HEK293T (cell line): ENCODE measurements around the gene TADA2B.

Experiments
- ARNT ChIP-seq: fragments of 450-650 bp; IDR thresholded peaks from 2 replicates; pipeline ENCODE4 v1.6.1; 2017; ENCODE audit warnings: mild to moderate bottlenecking
- BHLHE40 ChIP-seq: fragments of 450-650 bp; IDR thresholded peaks from 2 replicates; pipeline ENCODE4 v1.6.1; 2016; ENCODE audit warnings: mild to moderate bottlenecking, moderate library complexity, borderline replicate concordance
- ELF4 ChIP-seq: fragments of 450-650 bp; IDR thresholded peaks from 2 replicates; pipeline ENCODE4 v1.6.1; 2017; ENCODE audit warnings: antibody characterized with exemption
- FOXA1 ChIP-seq: fragments of 450-650 bp; IDR thresholded peaks from 2 replicates; pipeline ENCODE4 v1.6.1; 2016; ENCODE audit warnings: mild to moderate bottlenecking
- FOXK2 ChIP-seq: fragments of 450-650 bp; IDR thresholded peaks from 2 replicates; pipeline ENCODE4 v1.6.1; 2016; ENCODE audit warnings: mild to moderate bottlenecking
- FOXM1 ChIP-seq: fragments of 450-650 bp; IDR thresholded peaks from 2 replicates; pipeline ENCODE4 v1.6.1; 2017; ENCODE audit warnings: mild to moderate bottlenecking, borderline replicate concordance
- HDGF ChIP-seq: fragments of 450-650 bp; IDR thresholded peaks from 2 replicates; pipeline ENCODE4 v1.6.1; 2017; ENCODE audit warnings: antibody characterized with exemption, borderline replicate concordance
- L3MBTL2 ChIP-seq: fragments of 450-650 bp; conservative IDR thresholded peaks from 2 replicates; pipeline ENCODE4 v1.6.1; 2016; ENCODE audit warnings: mild to moderate bottlenecking
- LEF1 ChIP-seq: fragments of 450-650 bp; IDR thresholded peaks from 2 replicates; pipeline ENCODE4 v1.6.1; 2017; ENCODE audit warnings: mild to moderate bottlenecking, borderline replicate concordance
- NFRKB ChIP-seq: fragments of 450-650 bp; IDR thresholded peaks from 2 replicates; pipeline ENCODE4 v1.6.1; 2016; ENCODE audit warnings: mild to moderate bottlenecking, moderate library complexity
- PKNOX1 ChIP-seq: fragments of 450-650 bp; IDR thresholded peaks from 2 replicates; pipeline ENCODE4 v1.6.1; 2016
- SP1 ChIP-seq: fragments of 450-650 bp; IDR thresholded peaks from 2 replicates; pipeline ENCODE4 v1.6.1; 2017

GRCh38 chr4:7027284-7027683 lies 15.9 kb upstream of the TADA2B start:
- TF ChIP-seq BHLHE40 (no peak), SP1 (no peak), PKNOX1 (no peak), FOXK2 (no peak), L3MBTL2 (no peak), FOXM1 (no peak), LEF1 (no peak), ELF4 (no peak), NFRKB (no peak), HDGF (no peak), FOXA1 (no peak), ARNT (no peak)
